ENCODE results near the gene SOCS4.

SOCS4 gene

GRCh38 chr14:55094292-55095157 is 67.5 kb downstream of the SOCS4 start:
- TF ChIP-seq CTCF (IDR thresholded peaks at IDR 0.05; ENCODE audit: insufficient read depth, low read length, poor library complexity, severe bottlenecking) = no peak
- no peaks in the 10 kb centered on the region for H3K36me3 ChIP-seq (ENCODE audit: control insufficient read depth, insufficient read depth, low read length)
- no peak for DNase-seq (ENCODE audit: extremely low read depth, insufficient read length)
- no peaks in the 10 kb centered on the region for H3K27me3 ChIP-seq (replicated peaks; ENCODE audit: control insufficient read depth, insufficient read depth, low read length)
- no peak overlapping the region for H3K4me3 ChIP-seq (replicated peaks; ENCODE audit: low read depth, low read length)

- TF ChIP-seq CTCF (IDR thresholded peaks at IDR 0.05; ENCODE audit: insufficient read depth, low read length, poor library complexity, severe bottlenecking) = no peak
These were observed 71.0 kb downstream of the SOCS4 start for GRCh38 chr14:55097881-55098560.

GRCh38 chr14:55098561-55098898 is 71.5 kb downstream of the SOCS4 start:
- Histone ChIP-seq H3K4me3 (replicated peaks; ENCODE audit: low read depth, low read length) (no peak overlapping the region), H3K27me3 (replicated peaks; ENCODE audit: control insufficient read depth, insufficient read depth, low read length) (no peaks in the 10 kb centered on the region), H3K36me3 (ENCODE audit: control insufficient read depth, insufficient read depth, low read length) (no peaks in the 10 kb centered on the region)
- no peak for DNase-seq (ENCODE audit: extremely low read depth, insufficient read length)
- TF ChIP-seq CTCF (IDR thresholded peaks at IDR 0.05; ENCODE audit: insufficient read depth, low read length, poor library complexity, severe bottlenecking) = no peak

More at GRCh38 chr14:55097881-55098560, 71.0 kb downstream of the SOCS4 start:
- DNase-seq (ENCODE audit: extremely low read depth, insufficient read length) = peak; percentile 80
- no peaks in the 10 kb centered on the region for H3K36me3 ChIP-seq (ENCODE audit: control insufficient read depth, insufficient read depth, low read length)
- no peak overlapping the region for H3K4me3 ChIP-seq (replicated peaks; ENCODE audit: low read depth, low read length)
- no peaks in the 10 kb centered on the region for H3K27me3 ChIP-seq (replicated peaks; ENCODE audit: control insufficient read depth, insufficient read depth, low read length)

Measured in GM06990 (cell line).